ENCODE measurements around the gene EYA4.

EYA4 gene

DNA sequence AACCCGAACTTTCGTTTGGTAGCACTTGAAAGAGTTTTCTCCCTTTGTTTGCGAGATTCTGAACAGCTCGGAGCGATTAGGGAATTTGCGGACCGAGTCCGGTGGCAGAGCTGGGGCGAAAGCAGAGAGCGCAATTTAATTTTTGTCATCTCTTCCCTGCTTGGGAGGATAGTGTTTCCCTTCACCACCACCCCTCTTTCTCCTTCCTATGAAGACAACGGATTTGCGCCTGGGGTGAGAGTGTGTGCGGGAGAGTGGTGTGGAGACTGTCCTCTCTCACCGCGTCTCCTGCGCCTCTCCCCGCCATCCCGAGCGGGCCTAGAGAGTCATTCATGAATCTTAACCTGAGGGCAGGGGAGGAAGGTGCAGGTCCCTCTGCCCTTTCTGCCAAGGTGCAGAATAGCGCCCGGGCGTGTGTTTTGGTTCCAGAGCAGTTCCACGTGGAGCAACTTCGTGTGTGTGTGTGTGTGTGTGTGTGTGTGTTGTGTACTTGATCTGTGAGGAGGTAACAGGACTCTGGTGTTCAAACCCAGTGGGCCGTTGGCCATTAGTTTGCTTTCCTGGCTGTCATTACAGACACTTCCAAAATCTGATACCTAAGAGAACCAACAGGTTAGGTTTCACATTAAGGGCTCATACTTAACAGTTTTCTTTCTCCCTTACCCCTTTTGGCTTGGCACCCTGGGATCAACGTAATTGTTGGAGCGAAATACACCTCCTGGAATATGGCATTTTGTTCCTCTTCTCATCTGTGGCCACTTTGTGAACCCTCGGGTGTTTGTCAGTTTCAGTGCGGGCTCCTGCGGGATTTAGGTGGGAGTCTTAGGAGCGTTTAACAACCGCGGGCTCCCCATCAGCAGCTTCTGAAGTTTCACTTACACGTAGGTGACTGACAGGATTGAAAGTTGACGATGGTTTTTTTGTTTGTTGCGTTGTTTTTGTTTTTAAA is 1.8 kb downstream of the EYA4 start:
- no peak for DNase-seq (ENCODE audit: low spot score)

DNA sequence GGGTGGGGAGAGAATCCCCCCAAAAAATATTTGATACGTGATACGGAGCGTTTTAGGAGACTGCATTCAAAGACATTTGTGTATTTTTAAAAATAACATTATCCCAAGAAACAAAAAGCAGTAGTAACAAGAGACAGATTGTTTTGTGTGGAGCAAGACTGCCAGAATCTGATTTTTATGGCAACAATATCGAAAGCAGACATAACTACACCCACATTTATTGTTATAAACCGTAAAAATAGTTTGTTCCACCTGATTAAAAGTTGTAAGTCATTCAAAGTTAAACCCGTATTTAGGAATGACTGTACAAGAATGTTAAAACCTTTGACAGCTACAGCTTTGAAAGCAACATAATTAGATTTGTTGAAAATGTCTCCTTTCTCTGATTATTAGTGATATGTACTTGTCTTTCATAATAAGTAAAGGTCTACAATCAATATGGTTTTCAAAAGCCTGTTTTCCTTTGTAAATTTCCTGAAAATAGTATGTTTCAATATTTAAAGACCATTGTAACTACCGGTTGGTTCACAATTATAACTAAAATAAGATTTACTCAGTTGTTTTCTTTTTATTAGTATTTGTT is 2.7 kb downstream of the EYA4 start:
- no peak for DNase-seq (ENCODE audit: low spot score)

DNA sequence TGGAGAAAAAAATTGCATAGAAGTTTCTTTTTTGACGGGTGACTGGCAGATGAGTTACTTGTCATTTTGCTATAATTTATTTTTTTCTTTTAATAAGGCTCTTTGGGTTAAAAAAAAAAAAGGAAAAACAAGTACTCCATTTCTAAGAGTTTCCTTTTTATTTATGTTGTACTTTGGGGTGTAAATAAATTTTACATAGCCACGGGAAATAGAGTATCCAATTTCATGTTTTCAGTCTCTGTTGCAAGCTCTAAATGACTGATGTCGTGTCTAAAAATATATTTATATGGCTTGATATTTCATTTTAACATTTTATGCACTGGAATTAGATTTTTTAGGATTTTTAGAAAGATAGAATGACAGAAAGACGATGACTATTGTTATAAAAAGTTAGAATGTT is 3.4 kb downstream of the EYA4 start:
- DNase-seq (ENCODE audit: low spot score) = no peak

DNA sequence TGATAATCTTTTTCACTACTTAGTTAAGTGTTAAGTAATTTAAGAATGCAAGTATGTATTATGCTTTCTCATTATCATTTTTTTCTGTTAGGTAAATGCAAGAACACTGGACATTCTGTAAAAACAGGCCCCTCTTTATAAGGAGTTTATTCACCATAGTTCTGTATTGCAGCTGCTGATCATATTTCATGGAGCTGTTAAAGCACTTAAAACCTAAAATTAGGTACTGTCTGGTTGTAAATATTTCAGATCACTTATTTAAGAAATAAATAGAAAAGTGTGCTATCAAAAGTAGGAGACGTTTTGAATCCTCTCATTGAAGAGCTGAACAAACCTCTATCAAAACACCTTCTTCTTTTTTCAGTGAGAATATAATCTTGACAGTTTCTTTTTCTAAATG is 3.9 kb downstream of the EYA4 start:
- DNase-seq (ENCODE audit: low spot score) = no peak

DNA sequence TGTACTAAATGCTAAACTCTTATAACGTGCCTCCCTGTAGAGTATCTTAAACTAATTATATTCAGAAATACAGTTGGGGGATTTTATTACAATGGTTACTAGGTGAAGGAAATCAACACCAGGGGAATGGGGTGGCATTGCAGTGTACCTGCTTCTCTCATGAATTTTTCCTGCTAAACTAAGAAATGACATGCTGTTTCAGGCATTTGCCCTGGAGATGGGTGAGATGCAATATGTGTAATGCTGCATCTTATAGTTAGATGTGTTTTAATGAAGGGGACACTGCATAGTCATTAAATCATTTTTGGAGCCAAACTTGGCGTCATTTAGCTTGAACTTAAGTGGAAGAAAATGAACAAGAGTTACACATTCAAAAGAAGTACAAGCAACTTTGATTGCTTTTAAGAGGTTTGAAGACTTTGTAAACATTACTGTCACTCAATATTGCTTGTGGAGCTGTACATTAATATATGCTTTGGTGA is 4.3 kb downstream of the EYA4 start:
- DNase-seq (ENCODE audit: low spot score) = no peak

DNA sequence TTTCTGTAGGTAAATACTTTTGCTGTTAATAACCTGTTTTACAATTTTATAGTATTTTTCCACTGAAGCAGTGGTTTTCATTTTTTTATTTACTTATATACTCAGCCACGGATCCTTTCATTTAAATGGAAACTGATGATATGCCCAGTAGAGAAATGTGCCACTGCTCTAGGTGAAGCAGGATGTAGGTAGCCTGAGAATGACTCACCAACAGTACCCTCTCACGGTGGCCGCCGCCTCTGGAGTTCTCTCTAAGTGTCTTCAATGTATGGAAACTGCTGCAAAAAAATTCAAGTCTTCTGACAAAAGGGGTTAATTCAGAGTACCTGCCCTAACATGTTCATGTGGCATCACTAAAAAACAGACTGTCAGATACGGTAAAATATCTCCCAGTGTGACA is 6.4 kb downstream of the EYA4 start:
- no peak for DNase-seq (ENCODE audit: low spot score)

DNA sequence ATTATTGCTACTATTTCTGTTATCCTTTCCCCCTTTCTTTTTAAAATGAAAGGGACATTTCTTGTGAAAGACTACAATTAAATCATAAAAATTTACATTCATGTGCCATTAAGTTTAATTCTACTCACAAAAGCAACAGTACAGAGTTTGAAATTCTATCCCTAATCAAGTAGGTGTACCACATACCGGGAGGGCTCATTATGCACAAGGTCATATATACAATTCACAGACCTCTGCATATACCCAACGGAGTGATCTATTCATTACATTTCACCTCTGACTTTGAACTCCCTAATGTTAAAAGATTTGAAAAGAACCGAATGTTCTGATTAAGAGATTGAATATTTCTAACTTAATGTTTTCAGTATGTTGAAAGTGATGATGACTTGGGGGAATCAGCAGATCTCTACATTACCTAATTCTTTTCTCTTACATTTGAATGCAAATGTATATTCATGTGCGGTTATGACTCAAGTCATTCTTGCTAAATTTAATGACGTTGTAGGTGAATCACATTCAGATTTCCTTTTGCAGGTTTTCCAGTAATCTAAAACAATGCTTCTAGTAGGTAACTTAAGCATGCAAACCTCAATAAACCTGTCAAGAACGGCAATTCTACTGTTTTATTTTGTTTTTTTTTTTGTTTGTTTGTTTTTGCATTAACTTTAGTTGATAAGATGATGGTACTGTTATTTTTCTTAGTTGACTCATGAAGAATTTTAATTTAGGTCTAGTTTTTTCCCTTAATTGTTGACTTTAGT is 7.3 kb downstream of the EYA4 start:
- no peak for DNase-seq (ENCODE audit: low spot score)

DNA sequence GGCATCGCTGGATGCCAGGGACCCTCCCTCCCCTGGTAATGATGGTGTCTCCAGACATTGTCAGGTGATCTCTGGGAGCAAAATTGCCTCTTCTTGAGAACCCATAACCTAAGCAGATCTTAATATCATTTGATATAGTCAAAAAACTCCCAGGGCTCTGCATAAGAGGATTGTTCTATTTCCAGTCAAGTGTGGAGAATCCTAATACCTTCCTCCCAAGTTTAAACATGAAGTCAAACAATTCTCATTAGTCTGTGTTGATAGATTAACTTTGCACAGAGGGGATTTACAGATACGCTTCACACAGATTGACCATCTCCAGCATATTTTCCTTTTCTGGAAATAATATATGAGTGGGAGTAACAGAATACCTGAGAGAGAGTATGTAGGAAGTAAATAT is 10.5 kb downstream of the EYA4 start:
- no peak for DNase-seq (ENCODE audit: low spot score)

DNA sequence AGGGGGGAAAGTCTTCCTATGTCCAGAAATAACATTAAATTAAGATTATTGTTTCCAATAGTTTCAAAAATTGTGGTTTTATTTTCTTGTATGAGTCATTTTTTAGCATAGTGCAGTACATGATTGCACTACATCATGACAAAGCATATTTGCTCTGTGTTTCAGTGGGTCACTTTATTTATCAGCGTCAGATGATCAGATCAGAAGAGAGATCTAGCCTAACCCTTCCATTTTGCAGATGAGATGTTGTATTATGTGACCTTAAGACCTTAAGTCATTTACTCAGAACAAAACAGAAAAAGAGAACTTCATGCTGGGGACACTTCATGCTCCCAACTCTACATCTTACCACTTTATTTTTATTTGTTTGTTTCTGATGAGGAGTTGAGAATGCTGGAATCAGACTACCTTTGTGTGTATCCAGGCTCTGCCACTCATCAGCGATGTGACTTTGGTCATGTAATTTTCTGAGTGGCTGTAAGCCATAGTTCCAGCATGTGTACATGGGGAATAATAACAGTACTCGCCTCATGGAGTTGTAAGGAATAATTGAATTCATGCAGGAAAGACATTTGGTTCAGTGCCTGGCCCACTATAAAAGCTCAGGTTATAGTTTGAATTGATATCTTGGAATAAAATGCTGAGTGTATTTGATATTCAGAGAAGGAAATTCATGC is 13.5 kb downstream of the EYA4 start:
- DNase-seq (ENCODE audit: low spot score) = no peak

DNA sequence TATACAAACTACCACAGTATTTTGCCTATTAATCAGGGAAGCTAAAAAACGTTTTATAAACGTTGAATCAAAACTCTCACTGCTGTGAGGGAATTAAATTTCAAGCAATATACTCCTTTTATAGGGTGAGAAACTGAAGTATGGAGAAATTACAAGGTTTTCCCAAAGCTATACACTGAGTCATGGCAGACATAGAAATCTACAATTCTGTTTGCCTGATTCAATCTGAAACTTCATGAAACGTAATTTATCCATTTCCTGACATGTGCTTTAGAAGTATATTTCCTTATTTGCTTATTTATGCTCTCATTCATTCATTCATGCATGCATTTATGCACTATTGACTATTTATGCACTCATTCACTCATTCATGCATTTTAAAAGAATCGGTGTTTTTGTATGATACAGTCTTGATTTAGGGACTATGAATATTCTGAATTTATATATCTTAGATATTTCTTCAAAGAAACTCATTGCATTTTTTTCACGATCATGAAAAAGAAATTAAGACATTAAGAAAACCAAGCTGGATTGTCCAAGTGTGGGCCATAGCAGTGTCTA is 16.5 kb downstream of the EYA4 start:
- DNase-seq (ENCODE audit: low spot score) = no peak

DNA sequence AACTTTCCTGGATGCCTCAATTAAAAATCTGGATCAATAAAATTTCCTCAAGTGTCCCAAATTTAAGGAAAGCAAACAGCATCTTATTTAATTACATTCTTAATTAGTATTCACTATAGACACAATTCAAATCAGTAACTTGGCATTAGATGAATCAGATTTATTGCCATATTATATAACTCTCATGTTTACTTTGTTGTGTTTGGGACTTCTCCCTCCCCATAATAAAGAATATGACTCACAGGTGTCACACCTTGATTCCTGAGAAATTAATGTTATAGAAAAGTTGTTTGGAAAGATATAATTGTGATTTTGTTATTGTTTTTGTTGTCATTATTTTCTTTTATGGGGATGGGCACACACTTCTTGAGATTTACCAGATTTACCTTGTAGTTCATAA is 18.4 kb downstream of the EYA4 start:
- no peak for DNase-seq (ENCODE audit: low spot score)

DNA sequence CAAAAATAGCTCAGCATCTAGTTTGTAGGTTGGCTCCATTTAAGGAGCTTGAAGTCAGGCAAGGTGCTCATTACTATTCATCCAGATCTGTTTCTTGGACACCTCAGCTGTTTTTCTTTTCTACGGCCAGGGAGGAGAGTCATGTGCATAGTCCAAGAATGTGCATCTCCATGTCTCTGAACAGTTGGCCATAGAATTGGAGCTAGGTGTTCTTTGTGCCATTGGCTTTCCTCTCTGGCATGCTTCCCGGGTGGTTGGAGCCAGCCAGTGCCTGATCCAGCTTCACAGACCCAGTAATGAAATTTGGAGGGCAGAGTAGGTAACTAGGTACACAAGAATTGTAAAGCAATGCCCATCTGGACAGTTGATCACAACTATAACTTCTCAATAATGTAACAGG is 21.6 kb downstream of the EYA4 start:
- DNase-seq (ENCODE audit: low spot score) = no peak

DNA sequence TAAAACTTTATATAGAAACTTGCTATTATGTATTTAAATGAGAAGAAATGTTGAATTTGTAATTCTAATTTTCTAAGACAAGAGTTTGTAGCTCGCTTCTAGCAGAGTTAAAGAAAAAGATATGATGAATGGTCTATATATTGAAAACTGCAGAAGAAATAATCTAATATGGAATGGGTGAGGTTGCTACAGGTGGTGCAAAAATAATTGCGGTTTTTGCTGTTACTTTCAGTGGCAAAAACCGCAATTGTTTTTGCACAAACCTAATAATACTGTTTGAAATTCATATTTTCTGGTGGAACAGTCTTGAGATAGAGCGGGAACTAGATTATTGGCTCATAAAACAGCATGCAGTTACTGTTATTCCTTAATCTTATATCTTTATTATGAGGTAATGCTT is 23.9 kb downstream of the EYA4 start:
- no peak for DNase-seq (ENCODE audit: low spot score)

DNA sequence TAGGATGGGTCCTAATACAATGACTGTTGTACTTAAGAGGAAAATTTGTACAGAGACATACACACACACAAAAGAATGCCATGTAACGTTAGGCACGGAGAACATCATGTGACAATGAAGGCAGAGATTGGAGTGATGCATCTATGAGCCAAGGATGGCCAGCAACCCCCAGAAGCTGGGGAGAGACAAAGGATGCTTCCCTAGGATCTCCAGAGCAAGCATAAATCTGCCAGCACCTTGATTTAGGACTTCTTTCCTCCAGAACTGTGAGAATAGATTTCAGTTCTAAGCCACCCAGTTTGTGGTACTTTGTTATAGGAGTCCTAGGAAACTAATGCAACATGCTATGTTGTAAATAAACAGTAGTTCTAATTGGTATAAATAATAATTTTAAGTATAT is 25.0 kb downstream of the EYA4 start:
- no peak for DNase-seq (ENCODE audit: low spot score)

DNA sequence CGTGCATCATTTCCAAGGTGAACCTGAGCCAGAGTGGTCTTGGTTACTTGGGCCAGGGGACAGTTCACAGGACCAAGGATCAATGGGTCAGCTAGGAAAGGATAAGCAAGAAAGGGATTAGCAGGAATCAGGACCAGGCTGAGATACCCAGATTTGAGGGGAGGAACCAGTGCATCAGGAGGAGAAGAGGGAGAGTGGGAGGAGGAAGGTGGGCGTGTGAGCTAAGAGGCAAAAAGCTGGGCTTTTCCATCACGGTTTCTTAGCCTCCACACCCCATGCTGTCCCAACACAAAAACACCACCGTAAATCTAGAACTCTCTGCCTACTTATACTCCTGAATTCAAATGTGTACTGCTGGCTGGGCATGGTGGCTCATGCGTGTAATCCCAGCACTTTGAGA is 27.5 kb downstream of the EYA4 start:
- no peak for DNase-seq (ENCODE audit: low spot score)

DNA sequence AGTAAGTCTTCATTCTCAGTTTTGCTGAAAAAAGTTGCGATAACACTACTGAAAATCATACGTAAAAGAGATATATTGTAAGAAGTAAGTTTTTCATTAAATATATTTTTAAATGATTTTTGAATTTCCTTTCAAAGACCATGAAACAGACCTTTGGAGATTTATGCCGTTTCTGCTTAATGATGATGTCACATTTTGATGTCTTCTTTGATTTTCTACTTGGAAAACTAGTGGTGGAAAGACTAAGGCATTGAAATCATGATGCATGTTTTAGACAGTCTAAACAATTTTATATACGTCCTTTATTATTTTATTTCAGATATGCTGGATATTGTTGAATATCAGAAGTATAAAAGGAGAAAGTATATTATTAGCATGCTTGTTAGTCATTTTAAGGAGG is 33.7 kb downstream of the EYA4 start:
- no peak for DNase-seq (ENCODE audit: low spot score)

DNA sequence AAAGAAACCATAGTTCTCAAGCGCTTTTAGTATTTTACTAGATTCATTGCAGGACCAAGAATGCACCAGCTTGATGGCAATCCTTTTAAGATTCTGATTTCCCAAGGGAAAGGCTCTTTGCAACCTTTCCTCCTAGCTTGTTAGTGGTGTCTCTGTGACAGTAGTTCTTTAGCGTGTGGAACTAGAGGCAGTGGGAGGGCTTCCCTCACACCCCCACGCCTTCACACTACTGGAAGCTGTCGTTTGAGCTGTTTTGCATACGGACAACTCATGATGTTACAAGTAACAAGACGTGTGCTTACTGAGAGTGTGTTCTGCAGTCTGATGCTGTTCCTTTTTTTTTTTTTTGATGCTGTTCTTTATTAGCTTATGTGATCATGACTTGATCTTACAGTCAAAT is 34.1 kb downstream of the EYA4 start:
- DNase-seq (ENCODE audit: low spot score) = no peak

DNA sequence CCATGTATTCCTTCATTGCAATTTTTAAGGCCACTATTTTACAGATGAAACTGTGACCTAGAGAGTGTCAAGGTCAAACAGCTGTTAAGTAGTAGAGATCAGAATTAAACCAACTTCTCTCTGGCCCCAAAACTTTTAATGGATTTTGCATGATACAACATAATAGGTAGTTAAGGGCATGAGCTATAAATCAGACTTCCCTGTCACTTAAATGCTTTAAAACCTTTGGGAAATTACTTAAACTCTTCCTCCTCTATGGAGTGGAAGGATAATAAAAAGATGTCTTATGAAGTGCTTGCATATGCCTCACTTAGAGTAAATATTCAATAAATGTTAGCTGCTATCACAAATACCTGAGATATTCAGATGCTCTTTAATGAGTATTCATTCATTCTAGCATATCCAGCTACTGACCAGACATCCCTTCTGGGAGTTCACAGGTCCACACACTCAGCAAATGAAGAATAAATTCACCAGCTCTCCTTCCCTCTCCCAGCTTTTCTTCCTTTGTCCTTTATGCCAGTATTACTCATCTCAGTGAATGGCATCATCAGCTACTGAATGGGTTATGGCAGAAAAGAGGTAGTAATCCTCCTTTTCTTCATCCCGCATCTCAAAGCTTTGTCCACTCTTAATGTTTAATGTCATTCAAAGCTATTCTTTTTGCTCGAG is 36.2 kb downstream of the EYA4 start:
- no peak for DNase-seq (ENCODE audit: low spot score)

DNA sequence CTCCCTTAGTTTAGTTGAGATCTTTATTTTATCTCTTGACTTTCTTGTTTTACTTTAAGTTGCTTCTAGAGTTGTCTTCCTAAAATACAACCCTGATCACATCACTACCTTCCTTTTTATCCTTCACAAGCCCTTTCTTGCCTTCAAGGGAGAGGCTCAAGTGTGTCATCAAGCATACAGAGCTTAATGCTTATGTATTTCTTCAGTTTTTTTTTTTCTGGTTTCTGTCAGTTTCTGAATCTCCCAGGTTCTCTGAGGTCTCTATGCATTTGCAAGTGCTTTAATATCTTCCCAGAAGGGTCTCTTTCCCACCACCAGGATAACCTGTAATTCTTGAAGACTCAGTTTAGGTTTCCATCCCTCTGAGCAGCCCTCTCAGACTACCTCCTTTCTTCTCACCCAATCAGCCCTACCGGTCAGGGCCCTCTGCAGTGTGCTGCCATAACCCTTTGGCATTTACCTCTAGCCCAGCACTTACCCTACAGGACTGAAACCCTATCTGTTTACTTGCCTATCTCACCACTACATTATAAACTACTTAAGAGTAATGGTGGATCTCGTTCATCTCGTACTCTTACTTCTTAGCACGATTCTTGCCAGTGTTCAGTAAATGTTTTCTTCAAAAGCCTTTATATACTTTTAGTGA is 36.9 kb downstream of the EYA4 start:
- DNase-seq (ENCODE audit: low spot score) = no peak

DNA sequence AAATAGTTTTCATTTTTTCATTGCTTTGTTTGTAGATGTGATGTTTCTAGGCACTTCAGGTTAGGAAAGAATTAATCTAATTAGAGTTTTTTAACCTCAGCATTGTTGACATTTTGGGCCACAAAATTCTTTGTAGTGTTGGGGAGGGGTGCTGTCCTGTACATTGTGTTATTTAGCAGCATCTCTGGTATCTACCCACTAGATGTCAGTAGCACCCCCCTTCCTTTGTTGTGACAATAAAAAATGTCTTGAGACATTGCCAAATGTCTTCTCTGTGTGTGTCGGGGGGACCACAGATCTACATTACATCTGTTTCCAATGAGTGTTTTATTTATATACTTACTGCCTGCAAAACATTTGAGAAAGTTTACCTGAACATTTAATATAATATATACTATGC is 45.6 kb downstream of the EYA4 start:
- DNase-seq (ENCODE audit: low spot score) = no peak

DNA sequence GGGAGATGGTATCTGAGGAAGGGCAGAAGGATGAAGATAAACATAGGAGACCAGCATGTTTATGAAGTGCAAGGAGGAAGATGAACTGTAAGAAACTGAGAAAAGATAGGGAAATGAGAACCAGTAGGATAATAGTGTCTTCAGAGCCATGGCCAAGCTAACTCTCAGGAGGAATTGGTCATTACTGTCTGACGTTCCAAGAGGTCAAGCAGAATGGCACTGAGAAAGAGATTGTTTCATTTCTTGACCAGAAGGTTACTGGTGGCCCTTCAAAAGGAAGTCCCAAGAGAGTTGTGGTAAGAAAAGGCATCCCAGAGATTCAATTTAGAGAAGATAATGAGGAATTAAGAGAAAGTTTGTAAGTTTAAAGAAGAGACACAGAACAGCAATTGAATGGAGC is 47.5 kb downstream of the EYA4 start:
- no peak for DNase-seq (ENCODE audit: low spot score)

Data from CD4-positive, alpha-beta T cell treated with Interleukin-6 at 100 ng/mL for 8 hours (primary cell).